CD4-positive, alpha-beta memory T cell (primary cell): ENCODE data around the gene RBMY1D. TPM values are rescaled to one million over a fixed set of nuclear protein-coding genes. Genes with fewer than 3 reads are reported as not detected.

ENCODE experiments used
- CTCF ChIA-PET: fragments of 350-600 bp; sonication (Branson Sonifier 250); formaldehyde crosslinking; loops from one replicate; lab custom pipeline; 2021; ENCODE audit warnings: inconsistent platforms; ENCODE audit not compliant: partially characterized antibody; lab: Charles Lee
- POLR2A ChIA-PET: fragments of 350-600 bp; sonication (Branson Sonifier 250); formaldehyde crosslinking; loops from one replicate; lab custom pipeline; 2021; ENCODE audit not compliant: partially characterized antibody; lab: Charles Lee
- DNase-seq, 5 donors: peaks; one replicate each; pipeline versions ENCODE4 v3.0.0 to v3.0.0-alpha.2; 2020 to 2022; ENCODE audit warnings: mixed read lengths in 1 of 5
- H3K27ac ChIP-seq: one replicate; pipeline ENCODE4 v1.7.0; 2013; ENCODE audit warnings: low read depth, low read length
- H3K27me3 ChIP-seq: 2 replicates; pipeline ENCODE4 v1.7.0; 2013; ENCODE audit warnings: mild to moderate bottlenecking, low read length, moderate library complexity; ENCODE audit not compliant: insufficient read depth
- H3K36me3 ChIP-seq: 2 replicates; pipeline ENCODE4 v1.7.0; 2013; ENCODE audit warnings: mild to moderate bottlenecking, low read length, moderate library complexity; ENCODE audit not compliant: insufficient read depth
- H3K4me1 ChIP-seq: 2 replicates; pipeline ENCODE4 v1.7.0; 2013; ENCODE audit warnings: mild to moderate bottlenecking, low read length, moderate library complexity; ENCODE audit not compliant: insufficient read depth
- H3K4me3 ChIP-seq, 2 donors: one replicate each; pipeline ENCODE4 v1.7.0; 2013; ENCODE audit warnings: low read length in 2 of 2, mild to moderate bottlenecking in 1 of 2
- H3K9me3 ChIP-seq, 2 donors: one replicate each; pipeline ENCODE4 v1.7.0; 2013; ENCODE audit warnings: low read length in 2 of 2, control low read depth in 1 of 2; ENCODE audit not compliant: control insufficient read depth in 1 of 2
- H3K27ac Mint-ChIP-seq, 7 donors: one replicate each; pipeline ENCODE4 v1.8.0; 2020 to 2021; ENCODE audit warnings: mixed read lengths in 7 of 7, mild to moderate bottlenecking in 6 of 7, inconsistent platforms in 3 of 7, moderate library complexity in 3 of 7
- H3K27me3 Mint-ChIP-seq, 2 donors: one replicate each; pipeline ENCODE4 v1.8.0; 2020 to 2021; ENCODE audit warnings: mixed read lengths in 2 of 2
- H3K36me3 Mint-ChIP-seq, 2 donors: one replicate each; pipeline ENCODE4 v1.8.0; 2020 to 2021; ENCODE audit warnings: mixed read lengths in 2 of 2, inconsistent platforms in 1 of 2, mild to moderate bottlenecking in 1 of 2
- H3K4me1 Mint-ChIP-seq, 4 donors: one replicate each; pipeline ENCODE4 v1.8.0; 2020 to 2021; ENCODE audit warnings: mixed read lengths in 4 of 4, mild to moderate bottlenecking in 1 of 4
- H3K4me3 Mint-ChIP-seq, 8 donors: one replicate each; pipeline ENCODE4 v1.8.0; 2020 to 2021; ENCODE audit warnings: mixed read lengths in 8 of 8, mild to moderate bottlenecking in 7 of 8, moderate library complexity in 6 of 8, inconsistent platforms in 3 of 8
- H3K9me3 Mint-ChIP-seq, 8 donors: one replicate each; pipeline ENCODE4 v1.8.0; 2020 to 2021; ENCODE audit warnings: mixed read lengths in 8 of 8, mild to moderate bottlenecking in 5 of 8, inconsistent platforms in 3 of 8, moderate library complexity in 1 of 8
- intact Hi-C: fragments of 100-400 bp; cut with micrococcal nuclease; formaldehyde crosslinking; loops from one replicate; pipeline ENCODE4 v1.15.1; 2023
- polyA plus RNA-seq, 2 donors: library from polyadenylated mRNA; unstranded; fragments of 300-500 nt; fragmentation: Illumina TruSeq; gene quantifications; one replicate each; pipeline ENCODE4 v1.2.3, GENCODE V29; 2021
- total RNA-seq, 2 experiments: library from RNA; stranded (reverse); gene quantifications; one replicate each; pipeline ENCODE4 v1.2.3, GENCODE V29; 2021

RBMY1D gene
- total and polyA plus RNA-seq, 4 experiments from 2014 or later: not detected

DNA sequence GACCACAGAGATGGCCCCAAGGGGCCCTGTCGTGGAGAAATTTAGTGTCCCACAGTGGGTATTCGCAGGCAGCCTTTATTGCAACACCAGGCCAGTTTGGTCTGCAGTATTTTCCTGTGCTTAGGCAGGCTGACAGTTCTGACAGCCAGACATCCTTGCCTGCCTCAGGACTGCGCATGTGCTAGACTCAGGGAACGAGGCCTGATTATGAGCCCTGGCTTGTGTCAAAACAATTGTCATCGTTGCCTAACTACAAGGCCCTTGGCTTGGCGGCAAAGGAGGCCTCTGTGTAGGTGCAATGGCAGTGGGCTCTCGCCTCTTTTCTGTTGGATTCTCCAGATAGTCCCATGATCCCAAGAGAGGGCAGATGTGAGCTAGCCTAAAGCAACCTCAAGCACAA, 59.3 kb downstream of the RBMY1D start:
- Mint-ChIP-seq H3K4me1 (no peaks in the 10 kb centered on the region), H3K4me3 (no peak overlapping the region), H3K27me3 (peaks cover 2% of the 10 kb centered on the region in 2 donors), H3K36me3 (no peaks in the 10 kb centered on the region), H3K27ac (no peak overlapping the region), H3K9me3 (no peaks in the 10 kb centered on the region)
- ChIA-PET POLR2A (no interaction called here), CTCF (no interaction called here)
- Histone ChIP-seq H3K27me3 (no peaks in the 10 kb centered on the region), H3K27ac (no peak overlapping the region), H3K4me3 (no peak overlapping the region), H3K36me3 (no peaks in the 10 kb centered on the region), H3K4me1 (no peaks in the 10 kb centered on the region), H3K9me3 (no peaks in the 10 kb centered on the region)
- no peak for DNase-seq
- intact Hi-C loops: no loop called here

Other genes starting within 250 kb of the RBMY1D start
- gene RBMY1E, start 23.5 kb upstream of the RBMY1D start, total RNA-seq: not detected
- gene RBMY1E, start 23.5 kb upstream of the RBMY1D start, polyA plus RNA-seq: not detected